H1 (cell line): ENCODE results near the gene BCAR3. TPM values are rescaled to one million over a fixed set of nuclear protein-coding genes. Genes with fewer than 3 reads are reported as not detected.

Experiments
- CTCF ChIA-PET: fragments of 300-600 bp; sonication (Branson Sonifier 250); formaldehyde crosslinking; loops from one replicate; lab custom pipeline; 2021; ENCODE audit not compliant: partially characterized antibody; lab: Charles Lee
- POLR2A ChIA-PET: fragments of 300-600 bp; sonication (Branson Sonifier 250); formaldehyde crosslinking; loops from one replicate; lab custom pipeline; 2021; ENCODE audit warnings: inconsistent platforms; ENCODE audit not compliant: partially characterized antibody; lab: Charles Lee
- DNase-seq, 2 experiments: peaks; one replicate each; pipeline versions ENCODE4 v3.0.0 to v3.0.0-alpha.2; 2010 to 2022; ENCODE audit warnings: low spot score in 2 of 2, low read depth in 1 of 2, mixed read lengths in 1 of 2
- FAIRE-seq: peaks from 2 replicates; lab custom pipeline; 2011; peaks lifted over from hg19 to GRCh38; lab: Jason Lieb, UNC
- H2AFZ ChIP-seq: 2 replicates; pipeline ENCODE4 v1.8.1; 2012; ENCODE audit warnings: low read length, inconsistent platforms
- H2AK5ac ChIP-seq: 2 replicates; pipeline ENCODE4 v1.6.1; 2013; ENCODE audit warnings: low read depth, low read length
- H2BK120ac ChIP-seq: replicated peaks from 2 replicates; pipeline ENCODE3; 2013; ENCODE audit warnings: low read depth, low read length, inconsistent platforms
- H2BK12ac ChIP-seq: 2 replicates; pipeline ENCODE4 v1.6.1; 2013; ENCODE audit warnings: low read depth, low read length
- H2BK15ac ChIP-seq: 2 replicates; pipeline ENCODE4 v1.6.1; 2013; ENCODE audit warnings: low read length
- H2BK20ac ChIP-seq: 2 replicates; pipeline ENCODE4 v1.6.1; 2013; ENCODE audit warnings: low read length
- H2BK5ac ChIP-seq: 2 replicates; pipeline ENCODE4 v1.6.1; 2013; ENCODE audit warnings: low read depth, low read length
- H3K14ac ChIP-seq: 2 replicates; pipeline ENCODE4 v1.6.1; 2013; ENCODE audit warnings: inconsistent platforms; ENCODE audit not compliant: insufficient read length
- H3K18ac ChIP-seq: 2 replicates; pipeline ENCODE4 v1.6.1; 2013; ENCODE audit warnings: low read length; ENCODE audit errors: extremely low read depth
- H3K23ac ChIP-seq: 2 replicates; pipeline ENCODE4 v1.6.1; 2013; ENCODE audit warnings: inconsistent platforms; ENCODE audit not compliant: insufficient read length
- H3K23me2 ChIP-seq: 2 replicates; pipeline ENCODE4 v1.6.1; 2013; ENCODE audit warnings: low read depth, low read length
- H3K27ac ChIP-seq: 2 replicates; pipeline ENCODE4 v1.6.1; 2011; ENCODE audit warnings: low read depth, low read length, inconsistent platforms
- H3K27me3 ChIP-seq, 4 experiments: replicated peaks in 1 of 4; 1 replicate in 1 of 4; 2 replicates in 3 of 4; pipeline versions ENCODE4 v1.6.1 to v1.8.1; 2011 to 2013; ENCODE audit warnings: low read length in 3 of 4, mild to moderate bottlenecking in 3 of 4, inconsistent platforms in 2 of 4, mixed read lengths in 2 of 4, moderate library complexity in 1 of 4; ENCODE audit not compliant: control insufficient read depth in 3 of 4, insufficient read depth in 3 of 4; ENCODE audit errors: extremely low read depth in 1 of 4
- H3K36me3 ChIP-seq, 4 experiments: 2 replicates each; pipeline versions ENCODE4 v1.6.1 to v1.8.1; 2011 to 2013; ENCODE audit warnings: mild to moderate bottlenecking in 4 of 4, low read length in 3 of 4, moderate library complexity in 2 of 4, control low read depth in 1 of 4, inconsistent platforms in 1 of 4; ENCODE audit not compliant: insufficient read depth in 4 of 4, control insufficient read depth in 2 of 4
- H3K4ac ChIP-seq: replicated peaks from 2 replicates; pipeline ENCODE3; 2013; ENCODE audit warnings: low read length, low read depth, mixed read lengths, inconsistent platforms; ENCODE audit not compliant: insufficient read length
- H3K4me1 ChIP-seq, 4 experiments: replicated peaks in 1 of 4; 1 replicate in 1 of 4; 2 replicates in 3 of 4; pipeline versions ENCODE4 v1.6.1 to v1.8.1; 2011 to 2013; ENCODE audit warnings: low read length in 3 of 4, inconsistent platforms in 2 of 4, mixed read lengths in 1 of 4; ENCODE audit not compliant: insufficient read depth in 4 of 4, control insufficient read depth in 3 of 4
- H3K4me2 ChIP-seq, 2 experiments: 2 replicates each; pipeline versions ENCODE4 v1.6.1 to v1.8.1; 2011 to 2013; ENCODE audit warnings: low read depth in 2 of 2, low read length in 2 of 2, control low read depth in 1 of 2, inconsistent platforms in 1 of 2, mild to moderate bottlenecking in 1 of 2; ENCODE audit not compliant: insufficient read depth in 1 of 2
- H3K4me3 ChIP-seq, 4 experiments: fragments of 200-600, 300-600 bp in 1 of 4; sonication (generic), shearing (Covaris generic), sonication (Bioruptor Twin) in 1 of 4; 2 replicates each; pipeline versions ENCODE4 v1.5.1 to v1.8.1; 2011 to 2016; ENCODE audit warnings: low read length in 4 of 4, low read depth in 3 of 4, control low read depth in 2 of 4, inconsistent platforms in 2 of 4, mild to moderate bottlenecking in 2 of 4, mixed read lengths in 1 of 4, moderate library complexity in 1 of 4; ENCODE audit not compliant: insufficient read depth in 2 of 4; ENCODE audit errors: extremely low read depth in 1 of 4
- H3K56ac ChIP-seq: replicated peaks from 2 replicates; pipeline ENCODE3; 2013; ENCODE audit warnings: low read depth, mild to moderate bottlenecking, mixed read lengths, low read length, inconsistent platforms; ENCODE audit not compliant: insufficient read length
- H3K79me1 ChIP-seq: 2 replicates; pipeline ENCODE4 v1.6.1; 2013; ENCODE audit warnings: low read depth, low read length, control low read depth
- H3K79me2 ChIP-seq, 2 experiments: 2 replicates each; pipeline versions ENCODE4 v1.6.1 to v1.8.1; 2012 to 2013; ENCODE audit warnings: low read length in 2 of 2, mild to moderate bottlenecking in 2 of 2, inconsistent platforms in 1 of 2; ENCODE audit not compliant: insufficient read depth in 2 of 2, control insufficient read depth in 1 of 2
- H3K9ac ChIP-seq, 4 experiments: replicated peaks in 1 of 4; 1 replicate in 1 of 4; 2 replicates in 3 of 4; pipeline versions ENCODE4 v1.6.1 to v1.8.1; 2011 to 2013; ENCODE audit warnings: low read depth in 3 of 4, low read length in 3 of 4, control low read depth in 2 of 4, mild to moderate bottlenecking in 2 of 4, moderate library complexity in 2 of 4, inconsistent platforms in 1 of 4; ENCODE audit errors: extremely low read depth in 1 of 4
- H3K9me3 ChIP-seq, 2 experiments: 2 replicates each; pipeline versions ENCODE4 v1.6.1 to v1.8.1; 2012 to 2013; ENCODE audit warnings: mild to moderate bottlenecking in 2 of 2, moderate library complexity in 2 of 2, control low read depth in 1 of 2, inconsistent platforms in 1 of 2, low read depth in 1 of 2, low read length in 1 of 2, mixed read lengths in 1 of 2; ENCODE audit not compliant: insufficient read depth in 2 of 2
- H4K20me1 ChIP-seq, 2 experiments: replicated peaks in 1 of 2; 2 replicates each; pipeline versions ENCODE3 to v1.8.1; 2011 to 2013; ENCODE audit warnings: inconsistent platforms in 2 of 2, low read length in 2 of 2, mild to moderate bottlenecking in 1 of 2; ENCODE audit not compliant: insufficient read depth in 2 of 2, control insufficient read depth in 1 of 2
- H4K5ac ChIP-seq: 2 replicates; pipeline ENCODE4 v1.6.1; 2013; ENCODE audit warnings: low read length, low read depth, mixed read lengths, inconsistent platforms; ENCODE audit not compliant: insufficient read length
- H4K8ac ChIP-seq: 2 replicates; pipeline ENCODE4 v1.8.0; 2013; ENCODE audit warnings: mild to moderate bottlenecking, moderate library complexity, low read length, inconsistent platforms; ENCODE audit not compliant: insufficient read depth; ENCODE audit errors: extremely low read depth
- H4K91ac ChIP-seq: replicated peaks from 2 replicates; pipeline ENCODE3; 2013; ENCODE audit warnings: low read length, mixed read lengths, inconsistent platforms; ENCODE audit not compliant: insufficient read length
- ASH2L ChIP-seq: fragments of 200-600, 300-600 bp; sonication (generic); IDR thresholded peaks from one replicate; pipeline ENCODE4 v1.7.1; 2017; ENCODE audit warnings: low read length
- ATF2 ChIP-seq: IDR thresholded peaks from 2 replicates; pipeline ENCODE4 v1.6.1; 2012; ENCODE audit warnings: low read length, inconsistent platforms
- BACH1 ChIP-seq: IDR thresholded peaks from 2 replicates; pipeline ENCODE4 v1.6.1; 2012; ENCODE audit warnings: low read length, improper control_type of control experiment
- CBX8 ChIP-seq: fragments of 300-800, 300-1000 bp; sonication (generic); IDR thresholded peaks from 2 replicates; pipeline ENCODE4 v1.7.1; 2016; ENCODE audit warnings: low read depth, low read length, borderline replicate concordance
- CHD1 ChIP-seq: IDR thresholded peaks from 2 replicates; pipeline ENCODE4 v1.6.1; 2012; ENCODE audit warnings: low read depth, low read length, improper control_type of control experiment
- CREB1 ChIP-seq: IDR thresholded peaks from 2 replicates; pipeline ENCODE4 v1.6.1; 2012; ENCODE audit warnings: inconsistent platforms
- CTBP2 ChIP-seq: IDR thresholded peaks from 2 replicates; pipeline ENCODE4 v1.7.0; 2011; ENCODE audit warnings: borderline replicate concordance, mild to moderate bottlenecking, moderate library complexity, mixed read lengths, low read length; ENCODE audit not compliant: insufficient read depth, insufficient read length
- E2F6 ChIP-seq: IDR thresholded peaks from 2 replicates; pipeline ENCODE4 v1.6.1; 2012; ENCODE audit warnings: inconsistent platforms
- EP300 ChIP-seq, 2 experiments: IDR thresholded peaks; 1 replicate in 1 of 2; 2 replicates in 1 of 2; pipeline ENCODE4 v1.6.1; 2011 to 2012; ENCODE audit warnings: low read depth in 2 of 2, low read length in 2 of 2, mild to moderate bottlenecking in 2 of 2, borderline replicate concordance in 1 of 2, inconsistent platforms in 1 of 2, moderate library complexity in 1 of 2
- FOSL1 ChIP-seq: IDR thresholded peaks from 2 replicates; pipeline ENCODE4 v1.6.1; 2011; ENCODE audit warnings: mild to moderate bottlenecking, low read depth, low read length, moderate library complexity; ENCODE audit not compliant: insufficient read depth
- GTF2F1 ChIP-seq: IDR thresholded peaks from 2 replicates; pipeline ENCODE4 v1.6.1; 2012; ENCODE audit warnings: low read depth, low read length, improper control_type of control experiment, borderline replicate concordance
- JUND ChIP-seq: IDR thresholded peaks from 2 replicates; pipeline ENCODE4 v1.6.1; 2011; ENCODE audit warnings: mild to moderate bottlenecking, improper control_type of control experiment, low read length
- polyA plus RNA-seq, 7 experiments: library from polyadenylated mRNA; depleted of rRNA in 3 of 7; stranded (reverse) in 5 of 7; unstranded in 2 of 7; fragments of >200 nt in 5 of 7; fragments of 200-250 nt in 2 of 7; gene quantifications; 1 replicate in 5 of 7; 2 replicates in 1 of 7; 4 replicates in 1 of 7; pipeline versions ENCODE4 v1.2.1 to v1.2.3, GENCODE V29; 2011 to 2013; ENCODE audit warnings: missing spikeins in 2 of 7, mixed read lengths in 2 of 7
- total RNA-seq: library from RNA; stranded (reverse); fragmentation: NEBNext Ultra II Directional; extraction: Animal tissue kit (Norgen Biotek cat#: 25700); gene quantifications from 2 replicates; pipeline ENCODE4 v1.2.1, GENCODE V29; 2021

BCAR3 gene
- total and polyA plus RNA-seq, 2 of the 8 experiments (the other 6 are each of a cell fraction or from before 2014, with no cell fraction given) = 5.6 to 9.2 TPM

- Histone ChIP-seq H3K9ac (no peak overlapping the region), H2BK12ac (no peak overlapping the region), H4K8ac (no peak overlapping the region), H3K4ac (no peak overlapping the region), H4K91ac (no peak overlapping the region), H3K4me3 (no peak overlapping the region), H3K36me3 (no peaks in the 10 kb centered on the region), H3K4me1 (peaks cover 3 to 13% (median 4%) of the 10 kb centered on the region in 4 experiments; a peak in 5 of 7 replicates), H4K5ac (no peak overlapping the region), H3K79me2 (no peaks in the 10 kb centered on the region), H3K27ac (no peak overlapping the region), H3K4me2 (no peak overlapping the region), H3K23ac (no peak overlapping the region), H2BK15ac (no peak overlapping the region), H2AK5ac (no peak overlapping the region), H2AFZ (no peak overlapping the region), H2BK120ac (no peak overlapping the region), H3K56ac (no peak overlapping the region), H2BK5ac (no peak overlapping the region), H4K20me1 (no peaks in the 10 kb centered on the region), H3K18ac (no peak overlapping the region), H3K23me2 (no peaks in the 10 kb centered on the region), H2BK20ac (no peak overlapping the region), H3K9me3 (no peaks in the 10 kb centered on the region), H3K14ac (no peak overlapping the region), H3K27me3 (no peaks in the 10 kb centered on the region), H3K79me1 (no peaks in the 10 kb centered on the region; the same call in 1 of the 2 replicates)
- FAIRE-seq (no peak), DNase-seq (no peak)
- CTCF ChIA-PET = interaction anchor here (0.9 to 31.2 kb wide), 6 partner anchors 9 to 166 kb away, joined by 3 to 620 read pairs (median 5); no protein-coding TSS in a partner anchor
- POLR2A ChIA-PET = interaction anchor here (0.5 to 1.1 kb wide), 3 partner anchors 10 to 189 kb away, joined by 3 read pairs; no protein-coding TSS in a partner anchor
- TF ChIP-seq CHD1 (no peak), ASH2L (no peak), E2F6 (no peak), JUND (no peak), CTBP2 (no peak), CREB1 (no peak), CBX8 (no peak), GTF2F1 (no peak), ATF2 (no peak), BACH1 (no peak), FOSL1 (no peak), EP300 (IDR thresholded peaks at IDR 0.05; ENCODE audit: borderline replicate concordance in 1 of 2, low read depth in 2 of 2, low read length in 2 of 2) (no peak)
Observed at GRCh38 chr1:93649231-93649630, 32.4 kb downstream of the BCAR3 start.
